Activated CD8-positive, alpha-beta T cell treated with anti-CD3 and anti-CD28 coated beads for 36 hours (primary cell): ENCODE data around the gene ZNF609. TPM values are rescaled to one million over a fixed set of nuclear protein-coding genes. Genes with fewer than 3 reads are reported as not detected.

Experiments used
- ATAC-seq: fragments of 200-7000 bp; cut with Tn5 transposase; one replicate; pipeline ENCODE4 v1.10.0; 2021; ENCODE audit warnings: mild to moderate bottlenecking, moderate library complexity
- CTCF ChIA-PET: fragments of 350-600 bp; sonication (Branson Sonifier 250); formaldehyde crosslinking; loops from one replicate; lab custom pipeline; 2021; ENCODE audit warnings: antibody characterized with exemption; lab: Charles Lee
- POLR2A ChIA-PET: fragments of 350-600 bp; sonication (Branson Sonifier 250); formaldehyde crosslinking; loops from one replicate; lab custom pipeline; 2021; ENCODE audit warnings: antibody characterized with exemption; lab: Charles Lee
- DNase-seq: peaks from one replicate; pipeline ENCODE4 v3.0.0-alpha.2; 2020
- H3K27ac Mint-ChIP-seq: one replicate; pipeline ENCODE4 v1.8.0; 2021; ENCODE audit warnings: mild to moderate bottlenecking, mixed read lengths
- H3K27me3 Mint-ChIP-seq: one replicate; pipeline ENCODE4 v1.8.0; 2021; ENCODE audit warnings: mixed read lengths
- H3K36me3 Mint-ChIP-seq: one replicate; pipeline ENCODE4 v1.8.0; 2021; ENCODE audit warnings: low read depth, mixed read lengths
- H3K4me1 Mint-ChIP-seq: one replicate; pipeline ENCODE4 v1.8.0; 2021; ENCODE audit warnings: low read depth, mixed read lengths
- H3K4me3 Mint-ChIP-seq: one replicate; pipeline ENCODE4 v1.8.0; 2021; ENCODE audit warnings: mild to moderate bottlenecking, moderate library complexity, mixed read lengths
- H3K9me3 Mint-ChIP-seq: one replicate; pipeline ENCODE4 v1.8.0; 2021; ENCODE audit warnings: mixed read lengths
- intact Hi-C: fragments of 100-400 bp; cut with micrococcal nuclease; formaldehyde crosslinking; loops from one replicate; pipeline ENCODE4 v1.10.0; 2022
- total RNA-seq, 2 experiments: library from RNA; stranded (reverse); gene quantifications; one replicate each; pipeline ENCODE4 v1.2.3, GENCODE V29; 2021
- TF ChIP-seq, protein P1 (sequence below): fragments of 200-600 bp; IDR thresholded peaks from one replicate; pipeline ENCODE4 v1.8.0; 2022; ENCODE audit warnings: antibody characterized with exemption, mild to moderate bottlenecking

Gene ZNF609
- total RNA-seq, 2 experiments from 2014 or later, result 37.2 to 39.6 TPM

DNA sequence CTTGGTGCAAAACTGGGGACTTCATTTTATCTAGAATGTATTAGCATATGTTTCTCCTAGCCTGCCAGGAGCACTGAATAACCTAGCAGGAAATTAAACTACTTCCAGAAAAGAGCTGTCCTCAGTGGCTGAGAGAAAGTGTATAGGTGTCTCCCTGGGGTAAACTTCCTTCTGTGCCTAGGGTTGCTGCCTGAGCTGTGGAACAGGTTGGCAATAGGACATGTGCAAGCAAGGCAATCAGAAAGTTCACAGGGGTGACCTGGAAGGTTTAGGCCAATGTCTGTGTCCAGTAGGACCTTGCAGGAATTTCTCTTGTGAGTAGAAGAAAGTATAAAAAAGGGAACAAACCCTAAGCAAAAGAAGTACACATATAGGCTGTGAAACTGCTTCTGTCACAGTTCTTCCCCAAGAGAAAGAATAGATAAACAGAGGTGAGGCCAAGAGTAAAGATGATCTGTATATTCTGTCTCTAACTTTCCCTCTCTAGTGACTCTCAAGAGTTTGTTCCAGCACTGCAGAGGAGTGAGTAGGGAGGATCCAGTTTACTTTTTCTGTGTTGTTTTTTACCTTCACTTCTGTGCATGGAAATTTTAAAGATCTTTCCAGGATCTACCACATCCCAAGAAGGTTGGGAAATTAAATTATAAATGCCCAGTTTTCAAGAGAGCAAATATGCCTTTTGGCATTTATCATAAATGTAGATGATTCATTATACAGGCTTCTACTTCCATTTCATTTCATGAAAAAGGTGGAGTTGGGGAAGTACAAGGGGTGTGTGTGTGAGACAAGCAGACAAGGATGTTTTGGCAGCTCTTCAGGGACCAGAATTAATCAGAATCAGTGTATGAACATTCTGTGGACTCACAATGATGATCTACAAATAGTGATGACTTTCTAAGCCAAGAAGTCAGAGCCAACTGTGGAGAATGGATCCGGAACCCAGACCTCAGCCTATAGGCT is 159.8 kb downstream of the ZNF609 start:
- ATAC-seq (no peak), DNase-seq (no peak)
- CTCF ChIA-PET, result interaction anchor here (0.7 to 1.7 kb wide), 4 partner anchors 10 to 31 kb away, joined by 3 to 6 read pairs (median 4); no protein-coding TSS in a partner anchor
- intact Hi-C loops, result no loop called here
- Mint-ChIP-seq H3K4me1 (peaks cover 87% of the 10 kb centered on the region), H3K27ac (peak overlapping the region; percentile 77), H3K36me3 (peaks cover 20% of the 10 kb centered on the region), H3K4me3 (no peak overlapping the region), H3K9me3 (no peaks in the 10 kb centered on the region), H3K27me3 (no peaks in the 10 kb centered on the region)
- TF ChIP-seq, protein P1, sequence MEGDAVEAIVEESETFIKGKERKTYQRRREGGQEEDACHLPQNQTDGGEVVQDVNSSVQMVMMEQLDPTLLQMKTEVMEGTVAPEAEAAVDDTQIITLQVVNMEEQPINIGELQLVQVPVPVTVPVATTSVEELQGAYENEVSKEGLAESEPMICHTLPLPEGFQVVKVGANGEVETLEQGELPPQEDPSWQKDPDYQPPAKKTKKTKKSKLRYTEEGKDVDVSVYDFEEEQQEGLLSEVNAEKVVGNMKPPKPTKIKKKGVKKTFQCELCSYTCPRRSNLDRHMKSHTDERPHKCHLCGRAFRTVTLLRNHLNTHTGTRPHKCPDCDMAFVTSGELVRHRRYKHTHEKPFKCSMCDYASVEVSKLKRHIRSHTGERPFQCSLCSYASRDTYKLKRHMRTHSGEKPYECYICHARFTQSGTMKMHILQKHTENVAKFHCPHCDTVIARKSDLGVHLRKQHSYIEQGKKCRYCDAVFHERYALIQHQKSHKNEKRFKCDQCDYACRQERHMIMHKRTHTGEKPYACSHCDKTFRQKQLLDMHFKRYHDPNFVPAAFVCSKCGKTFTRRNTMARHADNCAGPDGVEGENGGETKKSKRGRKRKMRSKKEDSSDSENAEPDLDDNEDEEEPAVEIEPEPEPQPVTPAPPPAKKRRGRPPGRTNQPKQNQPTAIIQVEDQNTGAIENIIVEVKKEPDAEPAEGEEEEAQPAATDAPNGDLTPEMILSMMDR, result no peak
- POLR2A ChIA-PET, result no interaction called here

DNA sequence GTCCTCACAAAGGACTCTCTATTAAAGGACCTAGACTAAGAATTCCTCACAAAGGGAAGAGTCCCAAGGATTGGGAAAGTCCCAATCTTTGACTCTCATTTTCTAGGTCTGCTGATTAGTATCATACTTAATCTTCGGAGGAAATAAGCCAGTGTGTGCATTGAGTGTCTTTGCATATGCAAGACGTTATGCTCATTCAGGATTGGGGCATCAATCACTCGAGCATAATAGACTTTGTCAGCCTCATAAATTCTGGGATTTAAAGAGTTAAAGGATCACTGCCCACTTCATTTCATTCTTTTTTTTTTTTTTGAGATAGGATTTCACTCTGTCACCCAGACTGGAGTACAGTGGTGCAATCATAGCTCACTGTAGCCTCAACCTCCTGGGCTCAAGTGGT is 160.7 kb downstream of the ZNF609 start:
- DNase-seq (no peak), ATAC-seq (no peak)
- peaks cover 15% of the 10 kb centered on the region for H3K36me3 Mint-ChIP-seq
- peaks cover 81% of the 10 kb centered on the region for H3K4me1 Mint-ChIP-seq
- H3K4me3 Mint-ChIP-seq, result no peak overlapping the region
- H3K27me3 Mint-ChIP-seq, result no peaks in the 10 kb centered on the region
- TF ChIP-seq, protein P1, result no peak
- no peaks in the 10 kb centered on the region for H3K9me3 Mint-ChIP-seq
- ChIA-PET CTCF (no interaction called here), POLR2A (interaction anchor here (0.6 kb wide), 1 partner anchor 196 kb away, joined by 3 read pairs; no protein-coding TSS in a partner anchor)
- intact Hi-C loops, result no loop called here
- H3K27ac Mint-ChIP-seq, result peak overlapping the region; percentile 77

DNA sequence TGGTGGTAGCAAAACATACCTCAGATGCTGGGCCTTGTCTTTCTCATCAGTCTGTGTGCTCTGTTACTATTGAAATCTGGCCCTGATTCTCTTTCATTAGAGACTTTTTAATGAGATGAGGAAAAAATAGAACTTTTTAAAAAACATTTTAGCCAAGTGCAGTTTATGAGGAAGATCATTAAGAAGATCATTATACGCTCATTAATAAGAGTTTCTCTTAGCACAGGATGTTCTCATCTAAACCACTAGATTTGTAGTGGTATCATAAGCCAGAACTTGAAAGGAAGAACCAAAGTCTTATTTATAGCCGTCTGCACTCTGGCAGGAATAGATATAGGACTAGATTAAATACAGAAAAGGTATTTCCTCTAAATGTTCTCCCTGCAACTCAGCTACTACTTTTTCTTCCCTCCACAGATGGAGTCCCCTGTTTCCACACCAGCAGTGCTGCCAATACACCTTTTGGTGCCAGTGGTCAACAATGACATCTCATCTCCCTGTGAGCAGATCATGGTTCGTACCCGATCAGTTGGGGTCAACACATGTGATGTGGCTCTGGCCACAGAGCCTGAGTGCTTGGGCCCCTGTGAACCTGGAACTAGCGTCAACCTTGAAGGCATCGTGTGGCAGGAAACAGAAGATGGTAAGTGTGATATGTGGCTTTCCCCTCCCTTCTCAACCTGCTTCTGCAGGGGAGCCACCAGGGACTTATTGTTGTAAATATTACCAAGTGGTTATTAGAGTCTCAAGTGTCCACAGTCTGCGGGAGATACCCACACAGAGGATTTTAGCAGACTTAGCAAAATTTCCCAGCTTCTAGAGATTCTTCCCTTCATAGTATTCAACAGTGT is 162.3 kb downstream of the ZNF609 start:
- H3K27ac Mint-ChIP-seq, result peak overlapping the region; percentile 94
- peak; percentile 78 for ATAC-seq
- POLR2A ChIA-PET, result no interaction called here
- H3K9me3 Mint-ChIP-seq, result no peaks in the 10 kb centered on the region
- intact Hi-C loops, result no loop called here
- H3K36me3 Mint-ChIP-seq, result peaks cover 18% of the 10 kb centered on the region
- peaks cover 92% of the 10 kb centered on the region for H3K4me1 Mint-ChIP-seq
- H3K27me3 Mint-ChIP-seq, result no peaks in the 10 kb centered on the region
- DNase-seq, result peak; percentile 73
- TF ChIP-seq, protein P1, result no peak
- CTCF ChIA-PET, result interaction anchor here (1.6 kb wide), 1 partner anchor 31 kb away, joined by 5 read pairs; no protein-coding TSS in a partner anchor
- H3K4me3 Mint-ChIP-seq, result peak overlapping the region; percentile 48

DNA sequence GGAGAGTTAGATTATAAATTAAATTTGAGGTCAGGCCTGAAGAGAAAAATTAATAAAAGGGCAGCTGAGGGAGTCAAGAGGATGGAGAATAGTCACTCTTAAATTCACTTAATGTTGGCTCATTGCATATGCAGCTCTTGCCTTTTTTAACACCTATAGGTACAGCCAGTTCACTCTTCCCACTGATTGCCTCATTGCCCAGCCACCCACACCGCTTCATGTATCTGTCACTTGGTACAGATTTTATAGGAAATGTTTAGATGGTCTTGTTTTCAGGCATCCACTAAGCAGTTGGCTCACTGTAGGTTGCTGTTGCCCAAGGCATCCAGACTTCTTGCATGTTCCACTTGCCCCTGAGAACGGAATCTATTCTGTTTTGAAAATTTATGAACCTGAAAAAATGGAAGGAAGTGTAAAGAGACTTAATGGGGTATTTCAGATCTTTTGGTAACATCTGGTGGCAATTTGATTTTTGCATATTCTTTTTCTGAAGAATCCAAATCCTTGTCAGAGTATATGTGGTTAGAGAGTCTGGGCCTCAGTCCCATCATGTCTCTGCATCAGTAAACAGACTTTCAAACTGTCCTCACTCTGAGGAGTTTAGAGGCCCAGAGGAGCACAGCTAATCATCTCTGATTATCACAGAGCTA is 163.1 kb downstream of the ZNF609 start:
- CTCF ChIA-PET, result interaction anchor here (1.6 kb wide), 1 partner anchor 30 kb away, joined by 5 read pairs; no protein-coding TSS in a partner anchor
- no peaks in the 10 kb centered on the region for H3K9me3 Mint-ChIP-seq
- intact Hi-C loops, result no loop called here
- peak; percentile 75 for DNase-seq
- peaks cover 16% of the 10 kb centered on the region for H3K36me3 Mint-ChIP-seq
- POLR2A ChIA-PET, result no interaction called here
- peaks cover 83% of the 10 kb centered on the region for H3K4me1 Mint-ChIP-seq
- peak; percentile 60 for ATAC-seq
- H3K27ac Mint-ChIP-seq, result peak overlapping the region; percentile 94
- H3K27me3 Mint-ChIP-seq, result no peaks in the 10 kb centered on the region
- TF ChIP-seq, protein P1, result no peak
- peak overlapping the region; percentile 8 for H3K4me3 Mint-ChIP-seq
